ENCODE measurements around the gene DAZAP1.

The DAZAP1 gene

GRCh38 chr19:1445932-1446712, 38.7 kb downstream of the DAZAP1 start:
- peak; percentile 70 for DNase-seq

GRCh38 chr19:1446713-1447481, 39.5 kb downstream of the DAZAP1 start:
- no peak for DNase-seq

- DNase-seq, result no peak
Observed at GRCh38 chr19:1447504-1447903, 40.1 kb downstream of the DAZAP1 start.

GRCh38 chr19:1447944-1448343, 40.6 kb downstream of the DAZAP1 start:
- no peak for DNase-seq

GRCh38 chr19:1449467-1450442, 42.4 kb downstream of the DAZAP1 start, which contains the start of gene APC2:
APC2 (plus strand) TSS chr19:1450121; CDS start chr19:1453002, 2,881 bp downstream.
- peak; percentile 88 for DNase-seq

- DNase-seq, result no peak
Observed at GRCh38 chr19:1450735-1451731, 43.6 kb downstream of the DAZAP1 start.

- no peak for DNase-seq
Observed at GRCh38 chr19:1451916-1452801, 44.8 kb downstream of the DAZAP1 start.

DNA sequence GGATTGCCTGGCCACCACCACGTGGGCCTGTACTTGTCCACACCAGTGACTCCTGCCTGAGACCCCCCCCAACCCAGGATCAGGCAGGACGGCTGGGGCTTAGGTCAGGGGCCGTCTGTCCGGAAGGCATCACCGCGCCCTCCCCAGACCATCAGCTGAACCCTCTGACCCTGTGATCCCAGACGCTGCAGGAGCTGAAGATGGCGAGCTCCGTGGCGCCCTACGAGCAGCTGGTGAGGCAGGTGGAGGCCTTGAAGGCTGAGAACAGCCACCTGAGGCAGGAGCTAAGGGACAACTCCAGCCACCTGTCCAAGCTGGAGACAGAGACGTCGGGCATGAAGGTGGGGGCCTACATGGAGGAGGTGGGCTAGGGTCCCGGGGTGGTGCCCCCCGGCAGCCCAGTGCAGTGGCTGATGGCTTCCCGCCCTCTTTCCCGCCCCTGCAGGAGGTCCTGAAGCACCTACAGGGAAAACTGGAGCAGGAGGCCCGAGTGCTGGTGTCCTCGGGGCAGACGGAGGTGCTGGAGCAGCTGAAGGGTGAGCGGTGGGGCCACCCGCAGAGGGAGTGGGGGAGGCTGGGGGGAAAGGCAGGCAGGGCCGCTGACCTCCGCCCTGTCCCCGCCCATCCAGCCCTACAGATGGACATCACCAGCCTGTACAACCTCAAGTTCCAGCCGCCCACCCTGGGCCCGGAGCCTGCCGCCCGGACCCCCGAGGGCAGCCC, 45.6 kb downstream of the DAZAP1 start:
- no peak for DNase-seq

DNA sequence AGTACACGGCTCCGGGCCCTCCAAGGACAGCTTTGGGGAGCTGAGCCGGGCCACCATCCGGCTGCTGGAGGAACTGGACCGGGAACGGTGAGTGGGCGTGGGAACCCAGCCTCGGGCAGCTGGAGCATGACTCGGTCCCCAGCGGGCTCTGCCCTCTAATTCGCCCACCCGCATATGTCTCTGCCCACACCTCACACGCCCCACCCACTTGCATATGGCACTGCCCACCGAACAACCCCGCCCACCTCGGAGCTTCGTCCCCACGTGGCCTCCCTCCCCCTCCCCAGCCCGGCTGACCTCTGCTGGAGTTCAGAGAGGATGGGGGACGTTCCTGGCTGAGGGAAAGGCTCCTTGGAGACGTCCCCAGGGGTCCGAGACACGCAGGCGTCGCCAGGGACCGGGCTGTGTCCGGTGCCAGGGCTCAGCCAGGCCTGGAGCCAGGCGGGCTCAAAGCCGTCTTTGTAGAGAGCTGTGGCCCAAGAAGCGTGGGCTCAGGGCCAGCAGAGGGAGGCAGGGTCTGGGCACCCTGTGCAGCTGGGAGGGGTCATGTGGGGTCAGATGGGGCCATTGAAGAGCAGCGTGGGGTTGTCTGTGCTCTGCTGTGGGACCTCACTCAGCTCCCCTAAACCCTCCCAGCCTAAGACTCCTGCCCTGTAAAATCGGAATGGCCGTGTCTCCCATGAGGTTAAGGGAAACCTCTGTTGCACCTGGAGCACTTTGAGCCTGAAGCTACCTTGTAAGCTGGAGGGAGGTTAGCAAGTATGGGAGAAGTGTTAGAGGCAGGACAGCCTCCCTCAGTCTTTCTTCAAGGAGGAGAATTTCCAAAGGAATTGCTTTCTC, 46.4 kb downstream of the DAZAP1 start:
- DNase-seq, result no peak

DNA sequence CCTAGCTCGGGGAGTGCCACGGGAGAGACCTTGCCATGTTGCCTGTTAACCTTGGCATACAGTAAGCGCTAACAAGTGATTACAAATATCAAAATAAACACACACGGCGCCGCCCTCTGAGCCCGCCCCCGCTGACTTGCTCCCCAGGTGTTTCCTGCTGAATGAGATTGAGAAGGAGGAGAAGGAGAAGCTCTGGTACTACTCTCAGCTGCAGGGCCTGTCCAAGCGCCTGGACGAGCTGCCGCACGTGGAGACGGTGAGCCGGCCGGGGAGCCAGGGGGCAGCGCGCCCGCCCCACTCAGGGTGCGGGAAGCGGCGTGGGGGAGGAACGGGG, 47.6 kb downstream of the DAZAP1 start:
- no peak for DNase-seq

GRCh38 chr19:1455336-1456120, 48.1 kb downstream of the DAZAP1 start:
- no peak for DNase-seq

GRCh38 chr19:1456121-1456900, 48.9 kb downstream of the DAZAP1 start:
- DNase-seq, result no peak

GRCh38 chr19:1457031-1457739, 49.8 kb downstream of the DAZAP1 start:
- DNase-seq, result no peak

DNA sequence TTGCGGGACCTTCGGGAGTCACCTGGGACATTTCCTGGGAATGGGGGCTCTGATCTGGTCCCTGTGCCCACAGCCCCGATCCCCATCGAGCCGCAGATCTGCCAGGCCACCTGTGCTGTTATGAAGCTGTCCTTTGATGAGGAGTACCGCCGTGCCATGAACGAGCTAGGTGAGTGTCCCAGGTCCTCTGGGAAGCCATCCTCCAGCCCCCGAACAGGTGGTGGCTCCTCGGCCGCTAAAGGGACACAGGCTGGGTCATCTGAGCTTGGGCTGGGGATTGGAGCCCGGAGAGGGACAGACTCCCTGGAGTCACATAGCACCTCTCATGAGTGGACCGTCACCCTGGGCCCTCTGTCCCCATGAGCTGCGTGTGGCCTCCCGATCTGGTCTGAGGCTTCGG, 50.5 kb downstream of the DAZAP1 start:
- DNase-seq, result no peak

GRCh38 chr19:1459479-1459878, 52.1 kb downstream of the DAZAP1 start:
- no peak for DNase-seq

All from COR-L47 (cell line).